Neuronal stem cell (in vitro differentiated cells): Measurements from ENCODE around the gene SIM2.
A peak's percentile ranks its signal among the peaks of the same experiment; 100 is the strongest.

ENCODE experiments used
- DNase-seq: peaks from one replicate; pipeline ENCODE4 v3.0.0-alpha.2; 2013; ENCODE audit warnings: low spot score
- H2AFZ ChIP-seq: one replicate; pipeline ENCODE4 v1.6.1; 2013; ENCODE audit warnings: mild to moderate bottlenecking, low read length, inconsistent platforms
- H2AK5ac ChIP-seq: 2 replicates; pipeline ENCODE4 v1.6.1; 2013; ENCODE audit warnings: low read depth, mild to moderate bottlenecking, inconsistent platforms, low read length, moderate library complexity, mixed read lengths
- H2BK120ac ChIP-seq: 2 replicates; pipeline ENCODE4 v1.6.1; 2013; ENCODE audit warnings: low read depth, mild to moderate bottlenecking, inconsistent platforms, low read length, moderate library complexity, mixed read lengths
- H2BK12ac ChIP-seq: one replicate; pipeline ENCODE4 v1.6.1; 2013; ENCODE audit warnings: low read length, inconsistent platforms
- H2BK15ac ChIP-seq: 2 replicates; pipeline ENCODE4 v1.6.1; 2013; ENCODE audit warnings: mild to moderate bottlenecking, low read length, inconsistent platforms, mixed read lengths
- H2BK5ac ChIP-seq: one replicate; pipeline ENCODE4 v1.6.1; 2013; ENCODE audit warnings: inconsistent platforms, mild to moderate bottlenecking, low read length, moderate library complexity
- H3K14ac ChIP-seq: one replicate; pipeline ENCODE4 v1.6.1; 2013; ENCODE audit warnings: low read length, inconsistent platforms
- H3K18ac ChIP-seq: 2 replicates; pipeline ENCODE4 v1.6.1; 2013; ENCODE audit warnings: low read length, inconsistent platforms
- H3K23ac ChIP-seq: 2 replicates; pipeline ENCODE4 v1.6.1; 2013; ENCODE audit warnings: low read depth, mild to moderate bottlenecking, mixed read lengths, low read length, inconsistent platforms; ENCODE audit not compliant: poor library complexity
- H3K27ac ChIP-seq: replicated peaks from 3 replicates; pipeline ENCODE4 v1.5.1; 2013; ENCODE audit warnings: low read length, inconsistent platforms
- H3K27me3 ChIP-seq, 3 experiments: 2 replicates each; pipeline ENCODE4 v1.6.1; 2013; ENCODE audit warnings: low read length in 3 of 3, mild to moderate bottlenecking in 2 of 3, inconsistent platforms in 1 of 3, low read depth in 1 of 3, mixed read lengths in 1 of 3, moderate library complexity in 1 of 3; ENCODE audit not compliant: control insufficient read depth in 3 of 3, insufficient read depth in 3 of 3
- H3K36me3 ChIP-seq, 2 donors: replicated peaks in 1 of 2; 2 replicates each; pipeline ENCODE4 v1.6.1; 2013; ENCODE audit warnings: low read length in 2 of 2; ENCODE audit not compliant: control insufficient read depth in 2 of 2, insufficient read depth in 2 of 2
- H3K4ac ChIP-seq: 2 replicates; pipeline ENCODE4 v1.6.1; 2013; ENCODE audit warnings: inconsistent platforms, mild to moderate bottlenecking, low read length, moderate library complexity
- H3K4me1 ChIP-seq, 2 donors: 1 replicate in 1 of 2; 2 replicates in 1 of 2; pipeline ENCODE4 v1.6.1; 2013; ENCODE audit warnings: low read length in 2 of 2, low read depth in 1 of 2; ENCODE audit not compliant: control insufficient read depth in 2 of 2, insufficient read depth in 1 of 2
- H3K4me2 ChIP-seq: one replicate; pipeline ENCODE4 v1.6.1; 2013; ENCODE audit warnings: mild to moderate bottlenecking, low read length, inconsistent platforms; ENCODE audit not compliant: insufficient read depth, poor library complexity, severe bottlenecking
- H3K4me3 ChIP-seq, 2 donors: 2 replicates each; pipeline ENCODE4 v1.5.1; 2013; ENCODE audit warnings: low read length in 2 of 2, mild to moderate bottlenecking in 2 of 2, inconsistent platforms in 1 of 2, moderate library complexity in 1 of 2
- H3K79me1 ChIP-seq: one replicate; pipeline ENCODE4 v1.6.1; 2013; ENCODE audit warnings: low read depth, mild to moderate bottlenecking, inconsistent platforms, low read length, moderate library complexity
- H3K9ac ChIP-seq: one replicate; pipeline ENCODE4 v1.6.1; 2013; ENCODE audit warnings: mild to moderate bottlenecking, low read depth, low read length, inconsistent platforms; ENCODE audit not compliant: poor library complexity
- H3K9me3 ChIP-seq, 2 donors: replicated peaks in 1 of 2; 2 replicates each; pipeline versions ENCODE3 to v1.6.1; 2013; ENCODE audit warnings: low read length in 2 of 2, mild to moderate bottlenecking in 2 of 2, inconsistent platforms in 1 of 2, low read depth in 1 of 2, mixed read lengths in 1 of 2, moderate library complexity in 1 of 2; ENCODE audit not compliant: control insufficient read depth in 2 of 2, insufficient read depth in 1 of 2
- H4K8ac ChIP-seq: one replicate; pipeline ENCODE4 v1.6.1; 2013; ENCODE audit warnings: low read depth, mild to moderate bottlenecking, inconsistent platforms, low read length, moderate library complexity
- H4K91ac ChIP-seq: one replicate; pipeline ENCODE4 v1.6.1; 2013; ENCODE audit warnings: low read length, low read depth, mild to moderate bottlenecking, inconsistent platforms; ENCODE audit not compliant: poor library complexity
- WGBS, 2 donors: extraction: QIAGEN DNeasy Blood & Tissue Kit; methylation state at CpG; one replicate each; pipeline ENCODE4 v1.1.7; 2013; ENCODE audit warnings: missing lambda C conversion rate in 2 of 2, mixed read lengths in 1 of 2; ENCODE audit not compliant: insufficient read length in 2 of 2, insufficient replicate concordance in 1 of 2; ENCODE audit errors: extremely low coverage in 2 of 2; 5-methylcytosine and 5-hydroxymethylcytosine counted together

Gene SIM2

DNA sequence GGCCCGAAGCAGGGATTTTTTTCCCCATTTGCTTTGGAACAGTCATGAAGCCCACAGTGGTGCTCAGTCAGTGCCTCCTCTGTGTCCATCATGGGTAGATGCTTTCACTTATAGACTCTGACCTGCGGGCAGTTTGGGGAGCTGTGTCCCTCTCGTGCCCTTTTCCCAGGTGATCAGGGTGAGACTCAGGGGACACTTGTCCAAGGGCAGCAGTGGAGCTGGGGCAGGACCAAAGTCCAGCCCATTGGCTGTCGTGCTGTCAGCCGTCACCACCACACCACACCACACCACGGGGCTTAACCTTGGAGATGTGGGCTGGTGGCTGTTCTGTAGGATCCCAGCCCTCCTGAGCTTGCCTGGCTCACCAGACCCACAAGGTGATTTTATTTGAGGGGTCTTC, 34.9 kb downstream of the SIM2 start:
- DNase-seq, result no peak
- Histone ChIP-seq H2BK15ac (no peak overlapping the region), H2BK5ac (no peak overlapping the region), H3K18ac (peak overlapping the region; percentile 68), H3K27ac (no peak overlapping the region), H2BK120ac (no peak overlapping the region), H4K8ac (no peak overlapping the region), H2AFZ (no peak overlapping the region), H3K36me3 (no peaks in the 10 kb centered on the region), H3K27me3 (peaks cover 0 to 24% (median 0%) of the 10 kb centered on the region in 3 experiments), H3K9ac (no peak overlapping the region), H3K4me1 (peaks cover 3 to 5% of the 10 kb centered on the region in 2 donors), H3K4me2 (no peak overlapping the region), H3K14ac (no peak overlapping the region), H2AK5ac (peak overlapping the region; percentile 57), H3K79me1 (no peaks in the 10 kb centered on the region), H3K4me3 (no peak overlapping the region), H4K91ac (no peak overlapping the region), H3K9me3 (no peaks in the 10 kb centered on the region), H3K4ac (no peak overlapping the region), H3K23ac (peak overlapping the region; percentile 10), H2BK12ac (no peak overlapping the region)
- no CpG with 5 or more reads among the region's 6 CpGs for WGBS, 2 donors

DNA sequence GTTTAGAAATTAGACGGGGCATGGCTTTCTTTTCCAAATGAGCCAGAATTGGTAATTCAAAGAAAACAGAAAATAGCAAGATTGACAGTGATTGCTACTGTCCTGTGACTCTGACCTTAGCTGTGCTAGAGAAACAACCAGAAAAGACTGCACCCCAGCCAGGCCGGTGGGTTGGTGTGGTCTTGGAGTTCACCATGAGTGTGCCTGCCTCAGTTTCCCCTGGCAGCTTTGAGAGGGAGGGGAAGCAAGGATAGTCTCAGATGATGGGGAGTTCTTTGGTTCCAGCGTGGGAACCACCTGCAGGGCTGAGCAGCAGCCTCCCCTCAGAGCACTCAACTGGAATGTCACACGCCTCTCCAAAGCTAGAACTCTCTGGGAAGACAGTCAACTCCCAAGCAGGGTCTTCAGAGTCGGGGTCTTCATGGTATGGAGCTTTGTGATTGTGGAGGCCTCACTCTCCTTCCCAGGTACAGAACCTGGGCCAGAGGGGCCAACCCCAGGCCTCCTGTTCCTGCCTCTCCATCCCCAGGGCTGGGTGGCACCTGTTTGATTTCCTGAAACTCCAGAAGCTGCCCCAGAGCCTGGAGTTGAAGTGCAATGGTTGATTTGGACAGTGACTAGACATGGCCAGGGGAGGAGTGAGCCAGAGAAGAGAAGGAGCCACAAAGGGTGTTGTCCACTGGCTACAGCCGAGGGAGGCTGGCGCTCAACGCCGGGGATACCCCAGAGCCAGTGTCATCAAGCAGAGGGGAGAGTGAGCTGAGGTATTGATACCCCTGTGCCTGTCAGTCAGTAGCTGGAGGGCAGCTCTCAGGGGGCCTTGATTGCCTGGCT, 35.7 kb downstream of the SIM2 start:
- Histone ChIP-seq H4K8ac (no peak overlapping the region), H3K27me3 (peaks cover 0 to 18% (median 0%) of the 10 kb centered on the region in 3 experiments), H3K4me3 (no peak overlapping the region), H3K27ac (no peak overlapping the region), H2AFZ (no peak overlapping the region), H2BK5ac (peak overlapping the region; percentile 61), H3K36me3 (no peaks in the 10 kb centered on the region), H3K14ac (no peak overlapping the region), H3K4me2 (no peak overlapping the region), H3K4ac (no peak overlapping the region), H2BK15ac (no peak overlapping the region), H2BK12ac (no peak overlapping the region), H3K23ac (no peak overlapping the region), H2BK120ac (no peak overlapping the region), H3K18ac (peak overlapping the region; percentile 4), H3K9ac (no peak overlapping the region), H3K9me3 (no peaks in the 10 kb centered on the region), H2AK5ac (peak overlapping the region; percentile 35), H4K91ac (no peak overlapping the region), H3K4me1 (peaks cover 3 to 5% of the 10 kb centered on the region in 2 donors), H3K79me1 (no peaks in the 10 kb centered on the region)
- no peak for DNase-seq
- WGBS, 2 donors, result no CpG with 5 or more reads among the region's 9 CpGs

DNA sequence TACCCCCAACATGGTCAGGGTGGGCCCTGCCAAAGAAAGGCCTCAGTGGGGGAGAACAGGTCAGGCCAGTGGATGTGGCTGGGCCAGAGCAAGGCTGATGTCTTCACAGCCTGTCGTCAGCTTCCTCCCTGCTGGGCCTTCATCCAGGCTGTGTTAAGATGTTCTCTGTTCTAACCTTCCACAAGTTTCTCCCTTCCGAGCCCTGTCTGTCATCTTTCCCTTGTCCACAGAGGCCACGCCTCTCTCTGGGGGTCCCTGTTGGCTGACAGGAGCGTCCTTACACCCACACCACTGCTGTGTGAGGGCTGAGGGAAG, 36.2 kb downstream of the SIM2 start:
- no CpG with 5 or more reads among the region's 4 CpGs for WGBS, 2 donors
- DNase-seq, result no peak

DNA sequence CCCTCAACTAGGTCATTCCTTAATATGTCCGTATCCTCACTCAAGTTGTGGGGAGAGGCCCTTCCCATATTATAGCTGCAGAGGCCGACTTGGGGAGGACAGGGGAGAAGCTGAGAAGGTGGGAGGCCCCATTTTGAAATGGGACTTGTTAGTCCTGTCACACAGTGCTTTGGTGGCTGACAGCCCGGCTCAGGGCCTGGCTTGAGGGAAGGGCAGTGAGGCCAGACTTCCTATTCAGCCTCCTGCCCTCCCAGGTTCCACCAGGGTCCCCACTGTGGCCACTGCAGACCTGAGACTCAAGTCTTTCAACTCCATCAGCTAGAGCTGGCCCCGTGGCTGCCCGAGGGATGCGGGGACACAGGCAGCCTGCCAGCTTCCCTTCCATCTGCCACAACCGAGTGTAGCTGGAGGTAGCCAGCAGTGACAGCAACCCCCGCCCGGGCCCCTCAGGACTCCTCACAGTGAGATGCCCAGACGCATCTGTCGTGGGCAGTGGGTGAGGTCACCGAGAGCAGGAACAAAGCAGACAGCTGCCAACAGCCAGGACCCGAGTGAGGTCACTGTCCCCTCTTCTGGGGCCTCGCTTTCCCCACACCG, 36.9 kb downstream of the SIM2 start:
- Histone ChIP-seq H2AFZ (peak overlapping the region; percentile 15), H2BK12ac (no peak overlapping the region), H3K27ac (no peak overlapping the region), H3K4ac (no peak overlapping the region), H3K4me3 (no peak overlapping the region), H3K27me3 (peaks cover 0 to 15% (median 0%) of the 10 kb centered on the region in 3 experiments), H3K9ac (no peak overlapping the region), H3K36me3 (no peaks in the 10 kb centered on the region), H3K4me1 (peaks cover 3 to 5% of the 10 kb centered on the region in 2 donors), H3K14ac (peak overlapping the region; percentile 21), H2BK5ac (no peak overlapping the region), H2BK15ac (peak overlapping the region; percentile 11), H2AK5ac (peak overlapping the region; percentile 51), H2BK120ac (no peak overlapping the region), H3K4me2 (no peak overlapping the region), H4K8ac (no peak overlapping the region), H3K9me3 (no peaks in the 10 kb centered on the region), H3K79me1 (no peaks in the 10 kb centered on the region), H3K23ac (no peak overlapping the region), H4K91ac (no peak overlapping the region), H3K18ac (peak overlapping the region; percentile 13)
- WGBS, 2 donors, result no CpG with 5 or more reads among the region's 15 CpGs
- no peak for DNase-seq

More for the DNA sequence above, 36.2 kb downstream of the SIM2 start:
- H3K36me3 ChIP-seq, result no peaks in the 10 kb centered on the region
- peak overlapping the region; percentile 11 for H2BK15ac ChIP-seq
- no peak overlapping the region for H3K4me2 ChIP-seq
- peak overlapping the region; percentile 4 for H3K18ac ChIP-seq
- H3K4me3 ChIP-seq, result no peak overlapping the region
- no peak overlapping the region for H3K27ac ChIP-seq
- no peak overlapping the region for H3K4ac ChIP-seq
- no peak overlapping the region for H3K14ac ChIP-seq
- no peak overlapping the region for H3K9ac ChIP-seq
- no peak overlapping the region for H4K8ac ChIP-seq
- peak overlapping the region; percentile 51 for H2AK5ac ChIP-seq
- H3K4me1 ChIP-seq, result peaks cover 3 to 5% of the 10 kb centered on the region in 2 donors
- H2BK12ac ChIP-seq, result no peak overlapping the region
- peaks cover 0 to 15% (median 0%) of the 10 kb centered on the region in 3 experiments for H3K27me3 ChIP-seq
- no peak overlapping the region for H2BK120ac ChIP-seq
- no peak overlapping the region for H2AFZ ChIP-seq
- no peaks in the 10 kb centered on the region for H3K79me1 ChIP-seq
- H2BK5ac ChIP-seq, result peak overlapping the region; percentile 61
- H4K91ac ChIP-seq, result no peak overlapping the region
- no peaks in the 10 kb centered on the region for H3K9me3 ChIP-seq
- H3K23ac ChIP-seq, result no peak overlapping the region
